ENCODE data around the gene CALM1.

Gene CALM1

DNA sequence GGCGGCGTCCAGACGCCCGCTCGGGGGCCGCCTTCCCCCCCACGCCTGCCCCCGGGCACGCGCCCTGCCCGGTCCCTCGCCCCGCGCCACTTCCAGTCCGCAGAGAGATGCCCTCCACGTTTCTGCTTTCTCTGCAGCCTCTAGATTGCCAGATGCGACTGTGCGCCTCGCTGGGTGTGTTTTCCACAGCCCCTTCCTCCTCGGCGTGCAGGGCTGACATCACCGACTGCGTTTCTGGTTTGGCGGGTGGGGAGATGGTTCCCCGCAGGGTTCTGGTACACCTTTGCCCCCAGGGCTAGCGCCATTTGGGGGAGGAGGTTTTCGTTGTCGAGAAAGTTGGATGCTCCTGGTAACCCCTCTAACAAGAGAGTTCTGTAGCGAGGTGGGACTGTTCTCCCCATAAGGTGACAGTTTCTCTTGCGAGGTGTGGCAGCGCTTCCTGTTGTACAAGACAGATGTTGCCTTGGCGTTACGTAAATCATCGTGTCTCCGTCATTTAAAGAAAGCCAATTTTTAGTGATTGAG lies 1.5 kb downstream of the CALM1 start:
- no peak for TF ChIP-seq CSDC2 (CRISPR knock-in tag; IDR thresholded peaks at IDR 0.05)
- no peak for TF ChIP-seq ESRRG (CRISPR knock-in tag; IDR thresholded peaks at IDR 0.05)
- TF ChIP-seq TOX (CRISPR knock-in tag; IDR thresholded peaks at IDR 0.05; ENCODE audit: borderline replicate concordance): no peak
- TF ChIP-seq, protein P1, sequence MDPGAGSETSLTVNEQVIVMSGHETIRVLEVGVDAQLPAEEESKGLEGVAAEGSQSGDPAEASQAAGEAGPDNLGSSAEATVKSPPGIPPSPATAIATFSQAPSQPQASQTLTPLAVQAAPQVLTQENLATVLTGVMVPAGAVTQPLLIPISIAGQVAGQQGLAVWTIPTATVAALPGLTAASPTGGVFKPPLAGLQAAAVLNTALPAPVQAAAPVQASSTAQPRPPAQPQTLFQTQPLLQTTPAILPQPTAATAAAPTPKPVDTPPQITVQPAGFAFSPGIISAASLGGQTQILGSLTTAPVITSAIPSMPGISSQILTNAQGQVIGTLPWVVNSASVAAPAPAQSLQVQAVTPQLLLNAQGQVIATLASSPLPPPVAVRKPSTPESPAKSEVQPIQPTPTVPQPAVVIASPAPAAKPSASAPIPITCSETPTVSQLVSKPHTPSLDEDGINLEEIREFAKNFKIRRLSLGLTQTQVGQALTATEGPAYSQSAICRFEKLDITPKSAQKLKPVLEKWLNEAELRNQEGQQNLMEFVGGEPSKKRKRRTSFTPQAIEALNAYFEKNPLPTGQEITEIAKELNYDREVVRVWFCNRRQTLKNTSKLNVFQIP (CRISPR knock-in tag; IDR thresholded peaks at IDR 0.05; ENCODE audit: borderline replicate concordance, low read depth): no peak
- TF ChIP-seq, protein P2, sequence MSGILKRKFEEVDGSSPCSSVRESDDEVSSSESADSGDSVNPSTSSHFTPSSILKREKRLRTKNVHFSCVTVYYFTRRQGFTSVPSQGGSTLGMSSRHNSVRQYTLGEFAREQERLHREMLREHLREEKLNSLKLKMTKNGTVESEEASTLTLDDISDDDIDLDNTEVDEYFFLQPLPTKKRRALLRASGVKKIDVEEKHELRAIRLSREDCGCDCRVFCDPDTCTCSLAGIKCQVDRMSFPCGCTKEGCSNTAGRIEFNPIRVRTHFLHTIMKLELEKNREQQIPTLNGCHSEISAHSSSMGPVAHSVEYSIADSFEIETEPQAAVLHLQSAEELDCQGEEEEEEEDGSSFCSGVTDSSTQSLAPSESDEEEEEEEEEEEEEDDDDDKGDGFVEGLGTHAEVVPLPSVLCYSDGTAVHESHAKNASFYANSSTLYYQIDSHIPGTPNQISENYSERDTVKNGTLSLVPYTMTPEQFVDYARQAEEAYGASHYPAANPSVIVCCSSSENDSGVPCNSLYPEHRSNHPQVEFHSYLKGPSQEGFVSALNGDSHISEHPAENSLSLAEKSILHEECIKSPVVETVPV (CRISPR knock-in tag; IDR thresholded peaks at IDR 0.05): no peak
- no peak for TF ChIP-seq BACH2 (CRISPR knock-in tag; IDR thresholded peaks at IDR 0.05; ENCODE audit: borderline replicate concordance)
- TF ChIP-seq, protein P3, sequence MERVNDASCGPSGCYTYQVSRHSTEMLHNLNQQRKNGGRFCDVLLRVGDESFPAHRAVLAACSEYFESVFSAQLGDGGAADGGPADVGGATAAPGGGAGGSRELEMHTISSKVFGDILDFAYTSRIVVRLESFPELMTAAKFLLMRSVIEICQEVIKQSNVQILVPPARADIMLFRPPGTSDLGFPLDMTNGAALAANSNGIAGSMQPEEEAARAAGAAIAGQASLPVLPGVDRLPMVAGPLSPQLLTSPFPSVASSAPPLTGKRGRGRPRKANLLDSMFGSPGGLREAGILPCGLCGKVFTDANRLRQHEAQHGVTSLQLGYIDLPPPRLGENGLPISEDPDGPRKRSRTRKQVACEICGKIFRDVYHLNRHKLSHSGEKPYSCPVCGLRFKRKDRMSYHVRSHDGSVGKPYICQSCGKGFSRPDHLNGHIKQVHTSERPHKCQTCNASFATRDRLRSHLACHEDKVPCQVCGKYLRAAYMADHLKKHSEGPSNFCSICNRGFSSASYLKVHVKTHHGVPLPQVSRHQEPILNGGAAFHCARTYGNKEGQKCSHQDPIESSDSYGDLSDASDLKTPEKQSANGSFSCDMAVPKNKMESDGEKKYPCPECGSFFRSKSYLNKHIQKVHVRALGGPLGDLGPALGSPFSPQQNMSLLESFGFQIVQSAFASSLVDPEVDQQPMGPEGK (CRISPR knock-in tag; IDR thresholded peaks at IDR 0.05; ENCODE audit: borderline replicate concordance): no peak
- TF ChIP-seq ISL1 (CRISPR knock-in tag; IDR thresholded peaks at IDR 0.05): no peak
- TF ChIP-seq, protein P4, sequence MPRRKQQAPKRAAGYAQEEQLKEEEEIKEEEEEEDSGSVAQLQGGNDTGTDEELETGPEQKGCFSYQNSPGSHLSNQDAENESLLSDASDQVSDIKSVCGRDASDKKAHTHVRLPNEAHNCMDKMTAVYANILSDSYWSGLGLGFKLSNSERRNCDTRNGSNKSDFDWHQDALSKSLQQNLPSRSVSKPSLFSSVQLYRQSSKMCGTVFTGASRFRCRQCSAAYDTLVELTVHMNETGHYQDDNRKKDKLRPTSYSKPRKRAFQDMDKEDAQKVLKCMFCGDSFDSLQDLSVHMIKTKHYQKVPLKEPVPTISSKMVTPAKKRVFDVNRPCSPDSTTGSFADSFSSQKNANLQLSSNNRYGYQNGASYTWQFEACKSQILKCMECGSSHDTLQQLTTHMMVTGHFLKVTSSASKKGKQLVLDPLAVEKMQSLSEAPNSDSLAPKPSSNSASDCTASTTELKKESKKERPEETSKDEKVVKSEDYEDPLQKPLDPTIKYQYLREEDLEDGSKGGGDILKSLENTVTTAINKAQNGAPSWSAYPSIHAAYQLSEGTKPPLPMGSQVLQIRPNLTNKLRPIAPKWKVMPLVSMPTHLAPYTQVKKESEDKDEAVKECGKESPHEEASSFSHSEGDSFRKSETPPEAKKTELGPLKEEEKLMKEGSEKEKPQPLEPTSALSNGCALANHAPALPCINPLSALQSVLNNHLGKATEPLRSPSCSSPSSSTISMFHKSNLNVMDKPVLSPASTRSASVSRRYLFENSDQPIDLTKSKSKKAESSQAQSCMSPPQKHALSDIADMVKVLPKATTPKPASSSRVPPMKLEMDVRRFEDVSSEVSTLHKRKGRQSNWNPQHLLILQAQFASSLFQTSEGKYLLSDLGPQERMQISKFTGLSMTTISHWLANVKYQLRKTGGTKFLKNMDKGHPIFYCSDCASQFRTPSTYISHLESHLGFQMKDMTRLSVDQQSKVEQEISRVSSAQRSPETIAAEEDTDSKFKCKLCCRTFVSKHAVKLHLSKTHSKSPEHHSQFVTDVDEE (CRISPR knock-in tag; IDR thresholded peaks at IDR 0.05): no peak
- no peak for TF ChIP-seq ZNF70 (CRISPR knock-in tag; IDR thresholded peaks at IDR 0.05)
- TF ChIP-seq PPARA (CRISPR knock-in tag; IDR thresholded peaks at IDR 0.05; ENCODE audit: borderline replicate concordance): no peak
- TF ChIP-seq ZFP3 (CRISPR knock-in tag; IDR thresholded peaks at IDR 0.05): no peak
- no peak for TF ChIP-seq ZNF565 (CRISPR knock-in tag; conservative IDR thresholded peaks at IDR 0.05; ENCODE audit: low read depth)
- TF ChIP-seq, protein P5, sequence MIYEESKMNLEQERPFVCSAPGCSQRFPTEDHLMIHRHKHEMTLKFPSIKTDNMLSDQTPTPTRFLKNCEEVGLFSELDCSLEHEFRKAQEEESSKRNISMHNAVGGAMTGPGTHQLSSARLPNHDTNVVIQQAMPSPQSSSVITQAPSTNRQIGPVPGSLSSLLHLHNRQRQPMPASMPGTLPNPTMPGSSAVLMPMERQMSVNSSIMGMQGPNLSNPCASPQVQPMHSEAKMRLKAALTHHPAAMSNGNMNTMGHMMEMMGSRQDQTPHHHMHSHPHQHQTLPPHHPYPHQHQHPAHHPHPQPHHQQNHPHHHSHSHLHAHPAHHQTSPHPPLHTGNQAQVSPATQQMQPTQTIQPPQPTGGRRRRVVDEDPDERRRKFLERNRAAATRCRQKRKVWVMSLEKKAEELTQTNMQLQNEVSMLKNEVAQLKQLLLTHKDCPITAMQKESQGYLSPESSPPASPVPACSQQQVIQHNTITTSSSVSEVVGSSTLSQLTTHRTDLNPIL (CRISPR knock-in tag; IDR thresholded peaks at IDR 0.05; ENCODE audit: low read depth): no peak
- TF ChIP-seq ZNF8 (CRISPR knock-in tag; IDR thresholded peaks at IDR 0.05): no peak
- TF ChIP-seq SNAI2 (CRISPR knock-in tag; IDR thresholded peaks at IDR 0.05): no peak
- TF ChIP-seq GLIS3 (CRISPR knock-in tag; IDR thresholded peaks at IDR 0.05): no peak
- TF ChIP-seq ZFP30 (CRISPR knock-in tag; IDR thresholded peaks at IDR 0.05): no peak
- no peak for TF ChIP-seq TCF4 (CRISPR knock-in tag; IDR thresholded peaks at IDR 0.05; ENCODE audit: borderline replicate concordance)
- peak; percentile 25 for ATAC-seq

DNA sequence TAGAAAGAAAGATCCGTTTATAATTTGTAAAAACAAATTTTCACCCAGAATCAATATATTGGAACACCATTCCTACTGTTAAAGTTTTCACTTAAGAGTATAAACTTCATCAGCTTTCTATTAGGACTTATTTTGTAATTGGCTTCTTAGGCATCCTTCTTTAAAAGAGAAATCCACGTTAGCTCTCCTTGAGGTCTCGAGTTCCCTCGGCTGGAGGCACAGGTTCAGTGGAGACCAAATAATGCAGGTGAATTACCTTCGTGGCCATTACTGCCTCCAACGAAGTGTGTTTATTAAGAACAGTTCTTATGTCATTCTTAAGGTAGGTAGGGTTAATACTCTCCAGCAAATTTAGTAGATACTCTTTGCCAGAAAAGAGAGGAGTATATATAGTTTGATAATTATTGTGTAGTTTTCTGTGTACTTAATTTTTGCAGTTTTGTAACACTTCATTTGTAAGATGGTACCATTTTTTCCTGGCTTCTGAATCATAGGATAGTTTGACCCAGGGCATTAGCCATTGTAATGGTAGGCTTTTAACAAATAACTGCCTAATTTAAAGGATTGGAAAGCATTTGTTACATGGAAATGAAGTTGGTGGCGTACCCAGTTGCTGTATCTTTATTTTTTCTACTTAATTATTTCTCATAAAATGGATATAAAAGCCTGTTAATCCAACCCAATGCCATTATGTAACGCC lies 2.2 kb downstream of the CALM1 start:
- TF ChIP-seq ZNF70 (CRISPR knock-in tag; IDR thresholded peaks at IDR 0.05) (no peak), OSR1 (CRISPR knock-in tag; IDR thresholded peaks at IDR 0.05) (no peak), GLIS3 (CRISPR knock-in tag; IDR thresholded peaks at IDR 0.05) (no peak), PPARA (CRISPR knock-in tag; IDR thresholded peaks at IDR 0.05; ENCODE audit: borderline replicate concordance) (no peak), ZFP3 (CRISPR knock-in tag; IDR thresholded peaks at IDR 0.05) (no peak), TCF4 (CRISPR knock-in tag; IDR thresholded peaks at IDR 0.05; ENCODE audit: borderline replicate concordance) (no peak), CSDC2 (CRISPR knock-in tag; IDR thresholded peaks at IDR 0.05) (no peak), ZFP30 (CRISPR knock-in tag; IDR thresholded peaks at IDR 0.05) (no peak), RARB (CRISPR knock-in tag; IDR thresholded peaks at IDR 0.05) (no peak)
- TF ChIP-seq, protein P2 (CRISPR knock-in tag; IDR thresholded peaks at IDR 0.05): no peak
- TF ChIP-seq, protein P5 (CRISPR knock-in tag; IDR thresholded peaks at IDR 0.05; ENCODE audit: low read depth): no peak
- no peak for ATAC-seq
